OCI-M2 (cell line): ENCODE data around the gene TULP4.
"Not testable (repeated sequence)": the region's sequence is repeated elsewhere in the genome, so short reads cannot be mapped to it uniquely, and the experiment has no call there.

ENCODE experiments used
- DNase-seq: peaks from one replicate; lab custom pipeline; 2025; ENCODE audit not compliant: unreplicated experiment; lab: John Stamatoyannopoulos, UW

TULP4 gene

DNA sequence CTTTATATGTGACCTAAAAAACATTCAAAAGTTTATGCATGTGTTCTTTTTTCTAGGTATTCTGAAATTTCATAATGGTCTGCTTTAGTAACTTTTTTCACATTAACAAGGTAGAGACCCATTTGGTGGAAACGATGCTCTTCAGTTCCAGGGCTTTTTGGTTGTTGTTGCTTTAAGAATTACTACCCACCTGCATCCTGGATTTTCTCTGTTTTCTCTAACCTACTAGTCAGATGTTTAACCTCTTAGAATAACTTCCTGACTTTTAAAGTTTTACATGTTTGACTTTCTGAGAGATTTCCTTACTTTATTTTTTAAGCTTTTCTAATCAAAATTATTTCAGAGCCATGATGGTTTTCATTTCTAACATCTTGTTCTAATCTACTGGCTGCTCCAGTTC, 14.9 kb downstream of the TULP4 start:
- DNase-seq: no peak

DNA sequence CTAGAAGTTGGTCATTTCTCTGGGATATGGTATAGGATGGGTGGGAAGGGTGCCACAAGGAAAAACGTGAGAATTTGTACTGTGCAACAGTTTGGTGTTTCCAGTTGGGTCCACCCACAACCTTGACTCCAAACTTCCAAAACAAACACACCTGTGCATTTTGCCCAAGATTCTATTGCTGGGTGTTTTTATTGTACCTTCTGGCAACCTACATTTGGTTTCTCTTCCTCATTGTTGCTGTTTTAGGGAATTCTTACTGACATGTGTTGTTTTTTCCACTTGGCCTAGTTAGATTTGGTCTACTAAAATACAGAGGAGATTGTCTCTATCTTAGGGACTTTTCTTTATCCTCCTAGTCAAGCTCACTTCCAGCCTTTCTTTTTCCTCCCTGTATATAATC, 16.7 kb downstream of the TULP4 start:
- no peak for DNase-seq

DNA sequence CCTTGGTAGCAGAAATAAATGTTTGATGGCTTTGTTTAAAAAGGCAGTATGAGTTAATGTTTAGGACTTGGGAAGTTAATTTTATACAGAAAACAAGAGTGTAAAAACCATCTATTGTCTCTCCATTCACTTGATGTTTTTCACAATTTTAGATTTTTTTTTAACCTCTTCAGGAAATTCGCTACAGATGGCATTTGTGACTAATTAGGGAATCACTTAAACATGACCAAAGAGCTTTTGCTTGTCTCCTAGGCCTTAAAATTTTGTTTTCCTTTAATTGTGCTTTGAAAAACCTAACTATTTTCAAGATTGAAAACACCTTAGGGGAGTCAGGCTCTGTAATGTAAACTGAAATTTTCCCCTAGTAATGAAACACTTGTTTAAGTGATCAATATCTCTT, 17.3 kb downstream of the TULP4 start:
- DNase-seq: no peak

DNA sequence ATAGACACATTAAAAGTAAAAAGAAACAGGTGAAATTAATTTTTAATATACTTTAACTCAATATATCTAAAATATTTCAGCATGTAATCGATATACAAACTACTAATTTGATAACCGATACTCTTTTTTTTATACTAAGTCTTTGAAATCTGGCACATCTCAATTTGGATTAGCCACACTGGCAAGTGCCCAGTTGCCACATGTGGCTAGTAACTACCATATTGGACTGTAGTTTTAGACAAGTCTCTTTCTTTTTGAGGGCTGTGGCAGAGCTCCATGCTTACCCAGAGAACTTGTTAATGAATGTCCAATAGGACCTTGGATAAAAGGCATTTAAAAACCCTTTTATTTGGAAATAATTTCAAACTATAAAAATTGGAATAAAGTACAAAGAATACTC, 17.8 kb downstream of the TULP4 start:
- no peak for DNase-seq

DNA sequence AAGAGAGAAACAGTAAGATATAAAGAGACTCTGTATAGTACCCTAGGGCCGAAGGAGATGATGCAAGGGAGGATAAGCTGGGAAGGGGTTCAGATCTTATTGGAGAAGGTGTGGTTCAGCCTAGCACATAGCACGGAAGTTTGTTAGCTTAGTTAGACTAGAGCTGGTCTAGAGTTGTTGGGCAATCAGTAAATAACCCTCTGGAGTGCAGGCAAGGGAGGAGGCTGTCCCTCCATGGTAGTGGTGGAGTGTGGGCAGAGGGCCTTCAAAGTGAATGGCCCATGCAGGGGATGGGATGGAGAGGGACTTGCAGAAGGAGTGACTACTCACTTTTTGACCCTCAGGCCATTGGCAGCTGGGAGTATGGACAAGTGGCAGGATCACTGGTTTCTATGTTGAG, 20.0 kb downstream of the TULP4 start:
- no peak for DNase-seq

DNA sequence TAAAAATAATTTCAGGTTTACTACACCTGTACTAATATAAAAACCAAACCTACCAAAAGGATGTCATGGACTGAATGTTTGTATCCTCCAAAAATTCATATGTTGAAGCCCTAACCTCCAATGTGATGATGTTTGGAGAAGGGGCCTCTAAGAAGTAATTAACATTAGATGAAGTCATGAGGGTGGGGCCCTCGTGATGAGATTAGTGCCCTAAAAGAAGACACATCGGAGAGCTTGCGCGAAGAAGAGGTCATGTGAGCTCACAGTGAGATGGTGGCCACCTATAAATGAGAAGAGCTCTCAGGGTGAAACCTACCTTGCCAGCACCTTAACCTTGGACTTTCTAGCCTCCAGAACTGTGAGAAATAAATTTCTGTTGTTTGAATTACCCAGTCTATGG, 20.8 kb downstream of the TULP4 start:
- no peak for DNase-seq

DNA sequence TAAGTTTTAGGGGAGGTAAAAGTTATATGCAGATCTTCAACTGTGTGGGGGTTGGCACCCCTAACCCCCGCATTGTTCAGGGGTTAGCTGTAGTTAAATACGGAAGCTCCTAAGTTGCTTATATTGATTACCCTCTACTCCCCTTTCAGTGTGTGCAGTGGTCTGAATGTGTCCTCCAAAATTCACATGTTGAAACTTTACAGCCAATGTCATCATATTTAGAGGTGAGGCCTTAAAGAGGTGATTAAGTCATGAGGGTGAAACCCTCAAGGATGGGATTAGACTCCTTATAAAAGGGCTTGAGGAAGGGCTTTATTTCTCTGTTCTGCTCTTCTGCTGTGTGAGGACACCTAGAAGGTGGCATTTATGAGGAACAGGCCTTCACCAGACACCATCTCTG, 22.3 kb downstream of the TULP4 start:
- no peak for DNase-seq

DNA sequence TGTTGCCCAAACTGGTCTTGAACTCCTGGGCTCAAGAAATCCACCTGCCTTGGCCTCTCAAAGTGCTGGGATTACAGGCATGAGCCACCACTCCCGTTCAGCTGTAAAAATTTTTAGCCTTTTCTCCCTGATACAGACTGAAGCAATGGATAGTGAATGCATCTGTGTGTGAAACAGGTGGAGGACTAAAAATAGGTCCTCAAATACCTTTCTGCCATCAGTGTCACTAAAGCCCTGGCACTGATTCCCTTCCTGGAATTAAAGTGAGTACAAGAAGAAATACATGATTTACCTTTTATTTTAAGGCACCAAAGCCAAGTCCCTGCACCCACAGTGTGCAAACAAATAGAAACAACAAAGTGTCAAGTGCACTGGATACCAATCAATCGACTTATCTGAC, 25.1 kb downstream of the TULP4 start:
- DNase-seq: no peak

DNA sequence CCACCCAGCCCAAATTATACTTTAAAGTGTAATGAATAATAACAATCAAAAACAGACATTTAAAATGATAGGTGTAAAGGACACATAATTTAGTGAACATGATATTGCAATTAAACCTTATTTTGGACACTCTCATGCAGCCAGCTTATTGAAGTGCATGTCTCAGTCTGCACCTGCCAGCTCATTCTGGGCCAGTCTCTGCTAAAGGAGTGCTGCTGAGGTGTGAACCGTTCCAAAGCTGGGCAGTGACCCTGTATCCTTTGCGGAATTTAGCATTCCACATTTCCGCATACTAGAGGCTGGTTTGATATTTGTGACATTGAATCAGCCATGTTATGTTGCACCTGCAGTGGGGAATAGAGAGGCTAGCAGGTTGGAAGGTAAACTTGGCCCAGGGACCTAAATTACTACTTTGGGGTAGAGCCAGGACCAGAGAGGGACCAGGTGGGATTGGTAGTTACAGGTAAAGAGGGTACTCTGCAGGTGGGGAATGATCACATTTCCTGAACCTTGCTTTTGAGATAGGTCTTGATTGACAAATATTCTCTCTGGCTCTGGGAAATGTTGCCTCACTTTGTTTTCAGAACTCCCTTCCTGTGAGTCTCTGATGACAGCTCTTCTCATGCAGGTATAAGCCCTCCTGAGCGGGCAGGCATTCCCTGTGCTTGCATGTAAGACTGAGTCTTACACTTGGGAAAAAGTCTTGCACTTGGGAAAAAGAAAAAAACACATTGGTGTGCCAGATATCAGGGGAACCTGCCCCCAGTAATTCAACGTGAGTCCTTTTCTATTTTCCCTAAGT, 26.2 kb downstream of the TULP4 start:
- no peak for DNase-seq

DNA sequence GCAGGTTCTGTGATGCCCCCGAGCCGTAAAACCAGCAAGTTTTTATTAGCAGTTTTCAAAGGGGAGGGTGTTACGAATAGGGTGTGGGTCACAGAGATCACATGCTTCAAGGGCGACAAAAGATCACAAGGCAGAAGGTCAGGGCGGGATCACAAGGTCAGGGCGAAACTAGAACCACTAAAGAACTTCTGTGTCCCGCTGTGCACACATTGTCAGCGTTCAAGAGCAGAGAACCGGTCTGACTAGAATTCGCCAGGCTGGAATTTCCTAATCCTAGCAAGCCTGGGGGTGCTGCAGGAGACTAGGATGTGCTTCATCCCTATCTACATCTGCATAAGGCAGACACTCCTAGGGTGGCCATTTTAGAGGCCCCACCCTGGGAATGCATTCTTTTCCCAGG, 26.9 kb downstream of the TULP4 start:
- not testable (repeated sequence) for DNase-seq

DNA sequence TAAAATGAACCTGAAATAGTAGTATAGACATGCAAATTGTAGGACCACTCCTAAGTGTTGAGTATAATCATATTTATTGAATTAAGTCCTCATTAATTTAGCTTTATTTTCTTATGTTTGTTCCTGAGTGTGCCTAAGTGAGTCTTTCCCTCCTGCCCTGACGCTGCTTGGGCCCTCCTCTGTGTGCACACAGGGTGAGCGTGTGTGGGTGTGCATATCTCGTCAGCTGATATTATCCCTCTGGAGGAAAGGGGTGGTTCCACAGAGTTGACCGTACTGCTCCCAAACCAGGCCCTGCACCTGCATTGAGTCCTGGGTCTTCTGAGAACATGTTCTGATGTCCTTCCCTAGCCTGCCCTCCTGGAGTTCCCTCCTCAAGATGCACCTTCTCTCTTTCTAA, 28.0 kb downstream of the TULP4 start:
- no peak for DNase-seq

DNA sequence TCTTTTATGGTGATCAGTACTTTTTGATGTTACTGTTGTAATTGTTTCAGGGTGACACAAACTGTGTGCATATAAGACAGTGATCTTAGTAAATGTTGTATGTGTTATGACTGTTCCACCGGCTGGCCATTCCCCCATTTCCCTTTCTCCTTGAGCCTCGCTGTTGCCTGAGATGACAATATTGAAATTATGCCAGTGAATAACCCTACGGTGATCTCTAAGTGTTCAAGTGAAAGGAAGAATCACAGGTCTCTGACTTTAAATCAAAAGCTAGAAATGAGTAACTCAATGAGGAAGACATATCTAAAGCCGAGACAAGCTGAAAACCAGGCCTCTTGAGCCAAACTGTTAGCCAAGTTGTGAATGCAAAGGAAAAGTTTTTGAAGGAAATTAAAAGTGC, 32.3 kb downstream of the TULP4 start:
- no peak for DNase-seq

DNA sequence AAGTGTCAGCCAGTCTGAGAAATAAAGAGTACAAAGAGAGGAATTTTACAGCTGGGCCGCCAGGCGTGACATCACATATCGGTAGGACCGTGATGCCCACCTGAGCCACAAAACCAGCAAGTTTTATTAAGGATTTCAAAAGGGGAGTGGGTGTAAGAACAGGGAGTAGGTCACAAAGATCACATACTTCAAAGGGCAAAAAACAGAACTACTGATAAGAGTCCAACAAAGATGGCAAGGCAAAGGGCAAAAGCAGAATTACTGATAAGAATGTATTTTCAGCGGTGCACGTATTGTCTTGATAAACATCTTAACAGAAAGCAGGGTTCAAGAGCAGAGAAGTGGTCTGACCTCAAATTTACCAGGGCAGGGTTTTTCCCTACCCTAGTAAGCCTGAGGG, 33.2 kb downstream of the TULP4 start:
- not testable (repeated sequence) for DNase-seq

DNA sequence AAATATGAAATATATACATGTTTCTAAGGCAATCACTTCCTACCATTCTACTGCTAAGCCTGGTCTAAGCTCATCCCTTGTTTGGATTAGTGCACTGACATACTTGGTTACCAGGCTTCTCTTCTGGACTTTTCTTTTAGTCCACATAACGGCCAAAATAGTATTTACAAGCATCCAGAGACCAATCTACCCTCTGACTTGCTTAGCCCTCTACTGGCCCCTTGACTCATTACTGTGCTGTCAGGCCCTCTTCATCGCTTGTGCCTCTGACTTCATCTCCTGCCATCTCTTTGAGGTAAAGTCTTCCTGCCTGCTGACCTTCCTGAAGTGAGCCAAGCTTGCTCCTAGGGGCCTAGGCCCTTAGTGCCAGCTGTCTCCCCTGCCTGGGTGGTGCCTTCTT, 35.1 kb downstream of the TULP4 start:
- DNase-seq: no peak

DNA sequence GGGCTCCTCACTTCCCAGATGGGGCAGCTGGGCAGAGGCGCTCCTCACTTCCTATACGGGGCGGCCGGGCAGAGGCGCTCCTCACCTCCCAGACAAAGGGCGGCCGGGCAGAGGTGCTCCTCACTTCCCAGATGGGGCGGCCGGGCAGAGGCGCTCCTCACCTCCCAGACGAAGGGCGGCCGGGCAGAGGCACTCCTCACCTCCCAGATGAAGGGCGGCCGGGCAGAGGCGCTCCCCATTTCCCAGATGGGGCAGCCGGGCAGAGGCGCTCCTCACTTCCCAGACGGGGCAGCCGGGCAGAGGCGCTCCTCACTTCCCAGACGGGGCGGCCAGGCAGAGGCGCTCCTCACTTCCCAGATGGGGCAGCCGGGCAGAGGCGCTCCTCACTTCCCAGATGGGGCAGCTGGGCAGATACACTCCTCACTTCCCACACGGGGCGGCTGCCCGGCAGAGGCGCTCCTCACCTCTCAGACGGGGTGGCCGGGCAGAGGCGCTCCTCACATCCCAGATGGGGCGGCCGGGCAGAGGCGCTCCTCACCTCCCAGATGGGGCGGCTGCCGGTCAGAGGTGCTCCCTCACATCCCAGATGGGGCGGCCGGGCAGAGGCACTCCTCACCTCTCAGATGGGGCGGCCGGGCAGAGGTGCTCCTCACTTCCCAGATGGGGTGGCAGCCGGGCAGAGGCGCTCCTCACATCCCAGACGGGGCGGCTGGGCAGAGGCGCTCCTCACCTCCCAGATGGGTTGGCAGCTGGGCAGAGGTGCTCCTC, 36.7 kb downstream of the TULP4 start:
- DNase-seq: not testable (repeated sequence)

DNA sequence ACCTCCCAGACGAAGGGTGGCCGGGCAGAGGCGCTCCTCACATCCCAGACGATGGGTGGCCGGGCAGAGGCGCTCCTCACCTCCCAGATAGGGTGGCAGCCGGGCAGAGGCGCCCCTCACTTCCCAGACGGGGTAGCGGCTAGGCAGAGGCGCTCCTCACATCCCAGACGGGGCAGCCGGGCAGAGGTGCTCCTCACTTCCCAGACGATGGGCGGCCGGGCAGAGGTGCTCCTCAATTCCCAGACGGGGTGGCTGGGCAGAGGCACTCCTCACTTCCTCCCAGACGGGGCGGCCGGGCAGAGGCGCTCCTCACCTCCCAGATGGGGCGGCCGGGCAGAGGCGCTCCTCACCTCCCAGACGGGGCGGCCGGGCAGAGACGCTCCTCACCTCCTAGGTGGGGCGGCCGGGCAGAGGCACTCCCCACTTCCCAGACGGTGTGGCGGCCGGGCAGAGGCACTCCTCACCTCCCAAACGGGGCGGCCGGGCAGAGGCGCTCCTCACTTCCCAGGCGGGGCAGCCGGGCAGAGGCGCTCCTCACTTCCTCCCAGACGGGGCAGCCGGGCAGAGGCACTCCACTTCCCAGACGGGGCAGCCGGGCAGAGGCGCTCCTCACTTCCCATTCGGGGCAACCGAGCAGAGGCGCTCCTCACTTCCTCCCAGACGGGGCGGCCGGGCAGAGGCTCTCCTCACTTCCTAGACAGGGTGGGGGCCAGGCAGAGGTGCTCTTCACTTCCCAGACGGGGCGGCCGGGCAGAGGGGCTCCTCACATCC, 37.4 kb downstream of the TULP4 start:
- not testable (repeated sequence) for DNase-seq

DNA sequence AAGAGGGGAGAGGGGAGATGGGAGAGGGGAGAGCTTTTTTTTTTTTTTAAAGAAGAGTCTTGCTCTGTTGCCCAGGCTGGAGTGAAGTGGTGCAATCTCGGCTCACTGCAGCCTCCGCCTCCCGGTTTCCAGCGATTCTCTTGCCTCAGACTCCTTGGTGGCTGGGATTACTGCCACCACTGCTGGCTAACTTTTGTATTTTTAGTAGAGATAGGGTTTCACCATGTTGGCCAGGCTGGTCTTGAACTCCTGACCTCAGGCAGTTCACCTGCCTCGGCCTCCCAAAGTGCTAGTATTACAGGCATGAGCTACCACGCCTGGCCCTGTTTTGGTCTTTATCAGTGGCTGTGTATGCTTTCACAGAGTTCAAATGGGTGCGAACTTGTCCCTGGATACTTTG, 38.5 kb downstream of the TULP4 start:
- DNase-seq: not testable (repeated sequence)

DNA sequence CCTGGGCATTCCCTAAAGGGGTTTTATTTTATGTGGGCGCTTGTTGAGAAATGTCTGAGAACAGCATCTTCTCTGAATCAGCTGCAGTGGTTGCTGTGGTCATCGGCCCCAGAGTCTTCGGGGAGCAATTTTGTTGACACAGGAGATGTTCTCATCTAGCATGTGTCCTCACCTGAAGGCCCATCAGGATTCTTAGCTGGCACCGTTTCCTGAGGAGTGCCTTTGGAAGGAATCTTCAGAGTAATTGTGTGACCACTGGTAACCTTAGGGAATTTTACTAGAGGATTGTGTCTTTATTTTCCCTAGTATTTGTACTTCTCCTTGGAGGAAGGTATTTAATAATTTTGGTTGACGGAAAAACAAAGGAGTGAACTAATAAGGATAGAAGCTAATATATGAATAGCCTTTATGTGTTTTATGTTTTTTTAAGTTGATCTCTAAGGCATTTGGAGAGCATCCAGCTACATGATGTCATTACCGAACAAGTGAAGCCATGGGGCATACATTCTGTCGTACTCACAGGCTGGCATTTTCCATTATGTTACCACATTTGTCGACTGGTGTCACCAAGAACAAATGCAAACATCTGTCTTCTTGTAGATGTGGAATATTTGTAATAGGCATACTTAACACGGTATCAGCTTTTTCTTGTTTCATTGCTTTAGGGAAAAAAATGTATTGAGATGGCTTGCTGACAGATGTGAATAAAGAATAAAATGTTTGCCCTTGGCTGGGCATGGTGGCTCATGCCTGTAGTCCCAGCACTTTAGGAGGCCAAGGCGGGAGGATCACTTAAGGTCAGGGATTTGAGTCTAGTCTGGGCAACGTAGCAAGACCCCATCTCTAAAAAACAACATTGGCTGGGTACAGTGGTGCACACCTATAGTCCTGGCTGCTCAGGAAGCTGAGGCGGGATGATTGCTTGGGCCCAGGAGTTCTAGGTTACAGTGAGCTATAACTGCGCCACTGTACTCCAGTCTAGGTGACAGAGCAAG, 41.9 kb downstream of the TULP4 start:
- DNase-seq: no peak

DNA sequence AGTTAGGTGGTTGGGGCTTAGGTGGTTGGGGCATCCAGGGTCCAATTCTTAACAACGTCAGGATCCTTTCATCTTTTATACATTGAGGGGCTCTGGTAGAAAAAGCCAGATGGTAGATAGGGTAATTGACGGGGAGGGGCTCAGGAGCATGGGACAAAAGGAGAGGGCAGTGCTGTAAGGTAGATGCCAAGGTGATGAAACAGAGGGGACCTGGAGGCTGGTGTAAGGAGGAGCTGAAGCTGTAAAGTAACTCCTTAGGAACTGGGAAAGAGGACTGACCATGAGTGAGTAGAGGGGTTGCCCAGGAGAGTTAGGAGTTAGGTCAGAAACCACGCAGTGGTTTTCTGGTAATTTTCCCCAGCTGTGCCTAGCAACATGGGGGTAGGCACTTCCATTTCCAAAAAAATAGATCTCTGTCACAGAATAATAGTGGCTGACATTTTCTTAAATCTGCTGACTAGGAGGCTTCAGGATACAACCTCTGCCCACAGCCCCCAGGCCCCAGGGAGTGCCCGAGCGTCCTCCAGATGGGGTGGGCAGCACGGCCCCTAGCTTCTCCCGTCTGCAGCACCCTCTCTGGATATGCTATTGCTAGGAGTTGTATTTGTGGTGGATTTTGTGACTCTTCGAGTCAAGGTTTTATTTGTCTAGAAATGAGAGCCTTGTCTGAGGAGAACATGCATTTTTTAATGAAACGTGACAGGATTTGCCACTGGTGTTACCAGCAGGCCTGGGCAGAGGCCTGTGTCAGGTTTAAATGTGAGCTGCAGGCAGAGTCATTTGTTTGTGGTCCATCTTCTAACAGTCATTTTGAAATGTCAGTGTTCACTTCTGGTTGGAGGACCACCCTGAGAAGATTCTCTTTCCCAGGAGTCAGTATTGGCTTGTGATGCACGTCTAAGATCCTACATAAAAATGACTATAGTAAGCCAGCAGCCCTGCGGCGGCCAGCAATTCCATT, 44.6 kb downstream of the TULP4 start:
- DNase-seq: no peak
